COLO829 (cell line): ENCODE results near the gene SYCE3.
"Not testable (repeated sequence)": the region's sequence is repeated elsewhere in the genome, so short reads cannot be mapped to it uniquely, and the experiment has no call there.

Source experiments
- DNase-seq: peaks from one replicate; pipeline ENCODE4 v3.0.0; 2012; ENCODE audit warnings: low spot score

Gene SYCE3

GRCh38 chr22:50562523-50563412 lies at the start of gene SYCE3:
Gene SYCE3 (minus strand): TSS chr22:50562919. CDS start chr22:50556405, 6,514 bp downstream.
- DNase-seq, result peak; percentile 96

GRCh38 chr22:50612168-50612527 lies 49.4 kb upstream of the SYCE3 start:
- DNase-seq, result no peak

GRCh38 chr22:50611341-50612060 lies 48.8 kb upstream of the SYCE3 start:
- DNase-seq, result no peak

GRCh38 chr22:50610581-50610980 lies 47.9 kb upstream of the SYCE3 start:
- no peak for DNase-seq

- DNase-seq, result no peak
Observed at GRCh38 chr22:50610041-50610451, 47.3 kb upstream of the SYCE3 start.

- DNase-seq, result no peak
Observed at GRCh38 chr22:50609599-50609998, 46.9 kb upstream of the SYCE3 start.

GRCh38 chr22:50608996-50609395 lies 46.3 kb upstream of the SYCE3 start:
- DNase-seq, result no peak

- DNase-seq, result not testable (repeated sequence)
Observed at GRCh38 chr22:50608058-50608840, 45.5 kb upstream of the SYCE3 start.

GRCh38 chr22:50607659-50608020 lies 44.9 kb upstream of the SYCE3 start:
- DNase-seq, result no peak

- DNase-seq, result no peak
Observed at GRCh38 chr22:50606946-50607658, 44.4 kb upstream of the SYCE3 start.

GRCh38 chr22:50606165-50606945 lies 43.6 kb upstream of the SYCE3 start:
- DNase-seq, result no peak

- no peak for DNase-seq
Observed at GRCh38 chr22:50605613-50606074, 42.9 kb upstream of the SYCE3 start.

- no peak for DNase-seq
Observed at GRCh38 chr22:50605002-50605612, 42.4 kb upstream of the SYCE3 start.

- no peak for DNase-seq
Observed at GRCh38 chr22:50604256-50605001, 41.7 kb upstream of the SYCE3 start.

- DNase-seq, result no peak
Observed at GRCh38 chr22:50603511-50604255, 41.0 kb upstream of the SYCE3 start.

- DNase-seq, result no peak
Observed at GRCh38 chr22:50602338-50602700, 39.6 kb upstream of the SYCE3 start.

GRCh38 chr22:50601669-50602337 lies 39.1 kb upstream of the SYCE3 start:
- no peak for DNase-seq

- no peak for DNase-seq
Observed at GRCh38 chr22:50600967-50601668, 38.4 kb upstream of the SYCE3 start.
